Measurements from ENCODE around the gene PPM1K.

PPM1K gene

GRCh38 chr4:88216395-88216794 is 68.0 kb downstream of the PPM1K start:
- no peak for DNase-seq

GRCh38 chr4:88215351-88215750 is 69.0 kb downstream of the PPM1K start:
- DNase-seq: no peak

- no peak for DNase-seq
These were observed 72.2 kb downstream of the PPM1K start for GRCh38 chr4:88212253-88212561.

GRCh38 chr4:88211473-88212252 is 72.7 kb downstream of the PPM1K start:
- peak; percentile 64 for DNase-seq

GRCh38 chr4:88208156-88208555 is 76.2 kb downstream of the PPM1K start:
- no peak for DNase-seq
